Sciatic nerve (tissue), 2 donors: ENCODE data around the gene ACRBP. TPM values are rescaled to one million over a fixed set of nuclear protein-coding genes. Genes with fewer than 3 reads are reported as not detected.
"Not testable (repeated sequence)": the region's sequence is repeated elsewhere in the genome, so short reads cannot be mapped to it uniquely, and the experiment has no call there.

Experiments used
- ATAC-seq: fragments of 200-7000 bp; cut with Tn5 transposase; one replicate; pipeline ENCODE4 v1.9.1; 2020; ENCODE audit warnings: mild to moderate bottlenecking, moderate library complexity
- DNase-seq: peaks from one replicate; pipeline ENCODE4 v3.0.0-alpha.2; 2020; ENCODE audit warnings: low spot score
- intact Hi-C: fragments of 100-400 bp; cut with DNase I; formaldehyde crosslinking; loops from one replicate; pipeline ENCODE4 v1.14.2; 2022
- total RNA-seq: library from RNA; stranded (reverse); fragmentation: NEBNext Ultra II Directional; extraction: Animal tissue kit (Norgen Biotek cat#: 25700); gene quantifications from one replicate; pipeline ENCODE4 v1.2.1, GENCODE V29; 2021
- donor health status: DM: no; HTN: no; CAD: no.
- donor health status: DM: no; HTN: no; CAD: no.

The ACRBP gene
- total RNA-seq, 1 donor from 2014 or later: 1.9 TPM

GRCh38 chr12:6602526-6602925, 44.7 kb downstream of the ACRBP start:
- intact Hi-C loops: no loop called here
- no peak for ATAC-seq
- no peak for DNase-seq

- ATAC-seq, intact Hi-C loops, DNase-seq: not testable (repeated sequence)
Measured at GRCh38 chr12:6595673-6596072, 51.6 kb downstream of the ACRBP start.

GRCh38 chr12:6592087-6592486, 55.1 kb downstream of the ACRBP start:
- intact Hi-C loops: no loop called here
- ATAC-seq (no peak), DNase-seq (no peak)

Other genes with a start within 250 kb of the ACRBP start
- gene CD27, start 202.5 kb downstream of the ACRBP start, total RNA-seq: 0.58 TPM
- gene TAPBPL, start 195.4 kb downstream of the ACRBP start, total RNA-seq: 23.5 TPM
- gene VAMP1, start 176.8 kb downstream of the ACRBP start, total RNA-seq: 19.9 TPM
- 117 TPM for gene MRPL51, start 154.2 kb downstream of the ACRBP start, total RNA-seq
- gene NCAPD2, start 153.3 kb downstream of the ACRBP start, total RNA-seq: 21.3 TPM
- 1,200 TPM for gene GAPDH, start 112.9 kb downstream of the ACRBP start, total RNA-seq
- 38.7 TPM for gene IFFO1, start 91.4 kb downstream of the ACRBP start, total RNA-seq
- gene NOP2, start 79.1 kb downstream of the ACRBP start, total RNA-seq: 27.6 TPM
- 245 TPM for gene CHD4, start 40.1 kb downstream of the ACRBP start, total RNA-seq
- 2.9 TPM for gene LPAR5, start 11.5 kb downstream of the ACRBP start, total RNA-seq
- 42.1 TPM for gene ING4, start 15.7 kb upstream of the ACRBP start, total RNA-seq
- gene ZNF384, start 41.9 kb upstream of the ACRBP start, total RNA-seq: 52.7 TPM
- 2.5 TPM for gene PIANP, start 53.4 kb upstream of the ACRBP start, total RNA-seq
- gene COPS7A, start 76.6 kb upstream of the ACRBP start, total RNA-seq: 47.4 TPM
- gene MLF2, start 105.7 kb upstream of the ACRBP start, total RNA-seq: 98.6 TPM
- gene PTMS, start 118.9 kb upstream of the ACRBP start, total RNA-seq: 352 TPM
- 3.4 TPM for gene LAG3, start 125.1 kb upstream of the ACRBP start, total RNA-seq
- gene CD4, start 142.1 kb upstream of the ACRBP start, total RNA-seq: 20.6 TPM
- 4.5 TPM for gene GPR162, start 174.4 kb upstream of the ACRBP start, total RNA-seq
- 27.4 TPM for gene P3H3, start 181.0 kb upstream of the ACRBP start, total RNA-seq
- gene GNB3, start 193.5 kb upstream of the ACRBP start, total RNA-seq: 7.1 TPM
- gene CDCA3, start 203.9 kb upstream of the ACRBP start, total RNA-seq: 0.71 TPM
- 70.1 TPM for gene USP5, start 204.7 kb upstream of the ACRBP start, total RNA-seq
- gene TPI1, start 220.1 kb upstream of the ACRBP start, total RNA-seq: 233 TPM
- gene SPSB2, start 225.9 kb upstream of the ACRBP start, total RNA-seq: 12.3 TPM